T-cell (primary cell): Measurements from ENCODE around the gene ZNF202. TPM values are rescaled to one million over a fixed set of nuclear protein-coding genes. Genes with fewer than 3 reads are reported as not detected.

Experiments used
- ATAC-seq, 4 experiments: fragments of 200-7000 bp in 3 of 4; fragments of 150-1000 bp in 1 of 4; cut with Tn5 transposase; replicated peaks in 1 of 4; 1 replicate in 3 of 4; 2 replicates in 1 of 4; pipeline ENCODE4 v1.10.0; 2021; ENCODE audit warnings: moderate library complexity in 3 of 4, mild to moderate bottlenecking in 2 of 4, moderate number of reproducible peaks in 1 of 4
- CTCF ChIA-PET, 2 donors: fragments of 300-600 bp; sonication (Branson Sonifier 250); formaldehyde crosslinking; loops; one replicate each; lab custom pipeline; 2022; ENCODE audit warnings: antibody characterized with exemption in 2 of 2; lab: Charles Lee
- POLR2A ChIA-PET, 2 donors: fragments of 300-600 bp; sonication (Branson Sonifier 250); formaldehyde crosslinking; loops; one replicate each; lab custom pipeline; 2022; ENCODE audit warnings: antibody characterized with exemption in 2 of 2; lab: Charles Lee
- DNase-seq, 35 experiments: peaks; one replicate each; pipeline versions ENCODE4 v3.0.0 to v3.0.0-alpha.2; 2013 to 2023
- H3K27ac ChIP-seq: one replicate; pipeline ENCODE4 v1.5.1; 2013; ENCODE audit warnings: low read length
- H3K27me3 ChIP-seq, 2 experiments: replicated peaks in 1 of 2; 1 replicate in 1 of 2; 2 replicates in 1 of 2; pipeline versions ENCODE4 v1.6.1 to v1.7.0; 2013; ENCODE audit warnings: low read length in 1 of 2, mixed read lengths in 1 of 2; ENCODE audit not compliant: control insufficient read depth in 2 of 2, insufficient read depth in 2 of 2; ENCODE audit errors: extremely low read depth in 1 of 2
- H3K36me3 ChIP-seq, 2 donors: 1 replicate in 1 of 2; 2 replicates in 1 of 2; pipeline versions ENCODE4 v1.6.1 to v1.7.0; 2013; ENCODE audit warnings: low read length in 1 of 2; ENCODE audit not compliant: control insufficient read depth in 2 of 2, insufficient read depth in 1 of 2; ENCODE audit errors: extremely low read depth in 1 of 2
- H3K4me1 ChIP-seq, 2 experiments: 1 replicate in 1 of 2; 2 replicates in 1 of 2; pipeline versions ENCODE4 v1.6.1 to v1.7.0; 2013; ENCODE audit warnings: low read length in 2 of 2, mixed read lengths in 1 of 2; ENCODE audit not compliant: insufficient read depth in 2 of 2, control insufficient read depth in 1 of 2; ENCODE audit errors: extremely low read depth in 1 of 2
- H3K4me3 ChIP-seq, 2 donors: 1 replicate in 1 of 2; 2 replicates in 1 of 2; pipeline versions ENCODE4 v1.5.1 to v1.7.0; 2013; ENCODE audit warnings: mild to moderate bottlenecking in 2 of 2, low read length in 1 of 2, moderate library complexity in 1 of 2; ENCODE audit not compliant: control insufficient read depth in 1 of 2; ENCODE audit errors: extremely low read depth in 1 of 2
- H3K9me3 ChIP-seq: 2 replicates; pipeline ENCODE4 v1.7.0; 2013
- H3K27ac Mint-ChIP-seq, 2 donors: one replicate each; pipeline ENCODE4 v1.8.0; 2020 to 2021; ENCODE audit warnings: mild to moderate bottlenecking in 2 of 2, mixed read lengths in 2 of 2
- H3K27me3 Mint-ChIP-seq, 2 donors: one replicate each; pipeline ENCODE4 v1.8.0; 2021 to 2022; ENCODE audit warnings: mixed read lengths in 2 of 2
- H3K36me3 Mint-ChIP-seq: one replicate; pipeline ENCODE4 v1.8.0; 2021; ENCODE audit warnings: mixed read lengths
- H3K4me1 Mint-ChIP-seq, 3 donors: one replicate each; pipeline ENCODE4 v1.8.0; 2020 to 2022; ENCODE audit warnings: mixed read lengths in 3 of 3, mild to moderate bottlenecking in 1 of 3
- H3K4me3 Mint-ChIP-seq, 3 donors: one replicate each; pipeline ENCODE4 v1.8.0; 2020 to 2022; ENCODE audit warnings: mild to moderate bottlenecking in 3 of 3, mixed read lengths in 3 of 3, moderate library complexity in 3 of 3
- H3K9me3 Mint-ChIP-seq, 3 donors: one replicate each; pipeline ENCODE4 v1.8.0; 2020 to 2022; ENCODE audit warnings: mixed read lengths in 3 of 3
- WGBS: methylation state at CpG from one replicate; pipeline ENCODE4 v1.1.5; 2013; ENCODE audit warnings: missing lambda C conversion rate; ENCODE audit not compliant: insufficient coverage; 5-methylcytosine and 5-hydroxymethylcytosine counted together
- total RNA-seq, 35 experiments: library from RNA in 6 of 35; stranded (reverse) in 6 of 35; fragments of 120-200 nt in 1 of 35; gene quantifications; one replicate each; pipeline versions ENCODE4 v1.2.1 to v1.2.4 and lab custom pipeline; 2013 to 2026

The ZNF202 gene
- total RNA-seq, 5 donors from 2014 or later (not counting 1 experiment from before 2014, with no cell fraction given) = 9.5 to 22.6 (median 21.7) TPM

DNA sequence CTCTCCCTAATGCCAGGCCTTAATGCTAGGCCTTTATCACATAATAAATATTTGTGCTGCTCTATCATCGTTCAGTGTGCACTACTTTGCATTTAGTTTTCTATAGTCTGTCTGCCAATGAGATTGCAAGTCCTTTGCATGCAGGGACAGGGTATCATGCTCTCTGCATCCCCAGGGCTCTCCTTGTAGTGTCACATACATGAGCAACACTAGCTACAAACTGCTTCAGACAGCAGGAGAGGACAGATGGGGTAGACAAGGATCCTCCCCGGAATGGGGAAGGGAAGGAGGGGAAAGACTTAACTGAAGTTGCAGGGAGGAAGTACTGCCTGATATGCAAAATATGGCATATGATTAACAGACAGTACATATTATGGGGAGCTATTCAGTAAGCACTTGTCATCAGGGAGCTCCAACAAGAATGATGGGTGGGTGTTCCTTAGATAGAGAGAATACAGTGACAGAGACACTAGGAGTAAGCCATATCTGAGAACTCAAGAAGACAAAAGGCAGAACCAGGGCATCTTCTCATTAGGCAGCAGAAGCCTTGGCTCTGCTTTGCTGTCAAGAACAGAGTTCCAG, 42.8 kb downstream of the ZNF202 start:
- Mint-ChIP-seq H3K9me3 (no peaks in the 10 kb centered on the region), H3K27ac (no peak overlapping the region), H3K4me1 (no peaks in the 10 kb centered on the region), H3K4me3 (no peak overlapping the region), H3K27me3 (peaks cover 20 to 25% of the 10 kb centered on the region in 2 donors), H3K36me3 (no peaks in the 10 kb centered on the region)
- Histone ChIP-seq H3K9me3 (no peaks in the 10 kb centered on the region), H3K27ac (no peak overlapping the region), H3K4me3 (no peak overlapping the region), H3K4me1 (no peaks in the 10 kb centered on the region), H3K36me3 (no peaks in the 10 kb centered on the region), H3K27me3 (peaks cover 0 to 7% of the 10 kb centered on the region in 2 experiments)
- no peak for DNase-seq
- ATAC-seq = no peak
- POLR2A ChIA-PET = no interaction called here
- CTCF ChIA-PET = no interaction called here
- WGBS = 67% methylated on average over 1 of the region's 2 CpGs

DNA sequence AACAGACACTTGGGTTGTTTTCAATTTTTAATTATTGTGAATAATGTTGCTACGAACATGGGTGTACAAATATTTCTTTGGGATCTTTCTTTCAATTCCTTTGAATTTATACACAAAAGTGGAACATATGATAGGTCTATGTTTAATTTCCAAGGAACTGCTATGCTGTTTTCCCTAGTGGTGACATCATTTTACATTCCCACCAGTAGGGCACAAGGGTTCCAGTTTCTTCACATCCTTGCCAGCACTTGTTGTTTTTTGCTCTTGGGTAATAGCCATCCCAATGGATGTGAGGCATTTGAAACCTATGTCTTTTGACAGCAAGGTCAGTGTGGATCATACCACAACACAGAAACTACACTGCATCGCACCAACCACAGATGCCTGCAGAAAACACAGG, 45.3 kb downstream of the ZNF202 start:
- no peaks in the 10 kb centered on the region for H3K9me3 Mint-ChIP-seq
- POLR2A ChIA-PET = no interaction called here
- H3K27ac Mint-ChIP-seq = no peak overlapping the region
- H3K4me3 Mint-ChIP-seq = no peak overlapping the region
- Histone ChIP-seq H3K9me3 (no peaks in the 10 kb centered on the region), H3K36me3 (no peaks in the 10 kb centered on the region), H3K4me3 (no peak overlapping the region), H3K27me3 (peaks cover 3 to 6% of the 10 kb centered on the region in 2 experiments), H3K27ac (no peak overlapping the region), H3K4me1 (no peaks in the 10 kb centered on the region)
- H3K27me3 Mint-ChIP-seq = peaks cover 26 to 30% of the 10 kb centered on the region in 2 donors
- no peaks in the 10 kb centered on the region for H3K36me3 Mint-ChIP-seq
- ATAC-seq (no peak), DNase-seq (no peak)
- no peaks in the 10 kb centered on the region for H3K4me1 Mint-ChIP-seq
- CTCF ChIA-PET = no interaction called here
- WGBS = no CpG with 5 or more reads among the region's 2 CpGs

DNA sequence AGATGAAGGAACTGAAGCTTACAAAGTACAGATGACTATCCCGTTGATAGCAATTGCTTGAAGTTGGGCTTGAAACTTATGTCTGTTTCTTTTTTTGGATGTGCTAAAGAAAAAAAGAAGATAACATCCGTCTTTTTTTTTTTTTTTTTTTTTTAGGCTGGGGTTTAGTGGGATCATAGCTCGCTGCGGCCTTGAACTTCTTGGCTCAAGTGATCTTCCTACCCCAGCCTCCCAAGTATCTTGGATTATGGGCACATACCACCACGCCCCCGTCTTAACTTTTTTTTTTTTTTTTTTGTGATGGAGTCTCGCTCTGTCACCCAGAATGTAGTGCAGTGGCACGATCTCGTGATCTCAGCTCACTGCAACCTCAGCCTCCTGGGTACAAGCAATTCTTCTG, 46.2 kb downstream of the ZNF202 start:
- Mint-ChIP-seq H3K4me1 (no peaks in the 10 kb centered on the region), H3K27me3 (peaks cover 22 to 38% of the 10 kb centered on the region in 2 donors), H3K36me3 (no peaks in the 10 kb centered on the region), H3K27ac (no peak overlapping the region), H3K9me3 (no peaks in the 10 kb centered on the region), H3K4me3 (no peak overlapping the region)
- no peak for DNase-seq
- POLR2A ChIA-PET = no interaction called here
- CTCF ChIA-PET = interaction anchor here (0.7 to 1.6 kb wide), 3 partner anchors 12 to 13 kb away, joined by 4 to 6 read pairs (median 4); no protein-coding TSS in a partner anchor
- H3K4me3 ChIP-seq = no peak overlapping the region
- H3K9me3 ChIP-seq = no peaks in the 10 kb centered on the region
- 90% methylated on average over 2 of the region's 9 CpGs for WGBS
- no peaks in the 10 kb centered on the region for H3K36me3 ChIP-seq
- no peaks in the 10 kb centered on the region for H3K4me1 ChIP-seq
- peaks cover under 1 to 8% of the 10 kb centered on the region in 2 experiments for H3K27me3 ChIP-seq
- no peak overlapping the region for H3K27ac ChIP-seq
- no peak for ATAC-seq

DNA sequence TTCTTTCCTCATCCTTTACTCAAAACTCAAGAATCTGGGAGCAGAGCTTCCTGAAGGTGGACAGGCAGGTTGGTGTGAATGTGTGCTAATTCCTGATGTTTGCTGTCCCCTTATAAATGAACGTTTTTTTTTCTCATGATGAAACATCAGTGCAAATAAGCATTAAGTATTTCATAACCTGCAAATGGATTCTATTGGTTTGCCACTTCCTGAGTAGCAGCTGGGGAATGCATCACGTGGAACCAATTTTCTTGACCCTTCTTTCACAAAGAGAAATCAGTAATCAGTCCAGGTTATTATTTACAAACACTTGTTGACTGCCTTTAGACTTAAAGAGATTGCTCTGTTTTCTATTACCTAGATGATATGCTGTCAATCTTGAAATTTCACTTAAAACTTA, 46.9 kb downstream of the ZNF202 start:
- Mint-ChIP-seq H3K27me3 (peaks cover 25 to 42% of the 10 kb centered on the region in 2 donors), H3K36me3 (no peaks in the 10 kb centered on the region), H3K27ac (no peak overlapping the region), H3K4me1 (no peaks in the 10 kb centered on the region), H3K9me3 (no peaks in the 10 kb centered on the region), H3K4me3 (no peak overlapping the region)
- Histone ChIP-seq H3K9me3 (no peaks in the 10 kb centered on the region), H3K4me1 (no peaks in the 10 kb centered on the region), H3K36me3 (no peaks in the 10 kb centered on the region), H3K27ac (no peak overlapping the region), H3K27me3 (peaks cover 3 to 9% of the 10 kb centered on the region in 2 experiments), H3K4me3 (no peak overlapping the region)
- ATAC-seq (no peak), DNase-seq (no peak)
- ChIA-PET POLR2A (no interaction called here), CTCF (interaction anchor here (0.7 to 1.6 kb wide), 3 partner anchors 13 to 14 kb away, joined by 4 to 6 read pairs (median 4); no protein-coding TSS in a partner anchor)
- 60% methylated on average over 1 of the region's 2 CpGs for whole genome bisulfite sequencing

DNA sequence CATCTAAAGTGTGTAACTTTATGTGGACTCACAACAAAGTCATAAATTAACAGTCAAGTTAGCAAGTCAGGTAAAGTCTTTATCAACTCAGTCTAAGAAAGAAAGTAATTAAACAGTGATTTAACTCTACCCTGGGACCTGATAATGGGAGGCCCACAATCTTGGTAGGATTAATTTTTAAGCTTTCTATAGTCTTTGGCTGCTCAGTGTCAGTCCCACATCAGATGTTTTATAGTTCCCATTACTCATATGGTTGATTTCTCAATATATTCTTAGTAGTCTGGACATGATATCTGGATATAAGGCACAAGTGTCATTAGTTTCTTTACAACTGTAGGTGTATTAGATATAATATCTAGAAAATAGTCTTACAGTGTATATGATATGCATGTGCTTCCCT, 48.5 kb downstream of the ZNF202 start:
- H3K27me3 ChIP-seq = peaks cover 3 to 9% of the 10 kb centered on the region in 2 experiments
- H3K36me3 ChIP-seq = no peaks in the 10 kb centered on the region
- H3K4me3 ChIP-seq = no peak overlapping the region
- H3K27me3 Mint-ChIP-seq = peaks cover 27 to 38% of the 10 kb centered on the region in 2 donors
- H3K9me3 Mint-ChIP-seq = no peaks in the 10 kb centered on the region
- ChIA-PET POLR2A (no interaction called here), CTCF (interaction anchor here in 1 of 2 donors (0.5 kb wide), 1 partner anchor 53 kb away, joined by 11 read pairs; no protein-coding TSS in a partner anchor)
- no peak overlapping the region for H3K4me3 Mint-ChIP-seq
- DNase-seq (no peak), ATAC-seq (no peak)
- no peak overlapping the region for H3K27ac Mint-ChIP-seq
- no peak overlapping the region for H3K27ac ChIP-seq
- H3K9me3 ChIP-seq = no peaks in the 10 kb centered on the region
- H3K4me1 Mint-ChIP-seq = no peaks in the 10 kb centered on the region
- no peaks in the 10 kb centered on the region for H3K36me3 Mint-ChIP-seq
- H3K4me1 ChIP-seq = no peaks in the 10 kb centered on the region

DNA sequence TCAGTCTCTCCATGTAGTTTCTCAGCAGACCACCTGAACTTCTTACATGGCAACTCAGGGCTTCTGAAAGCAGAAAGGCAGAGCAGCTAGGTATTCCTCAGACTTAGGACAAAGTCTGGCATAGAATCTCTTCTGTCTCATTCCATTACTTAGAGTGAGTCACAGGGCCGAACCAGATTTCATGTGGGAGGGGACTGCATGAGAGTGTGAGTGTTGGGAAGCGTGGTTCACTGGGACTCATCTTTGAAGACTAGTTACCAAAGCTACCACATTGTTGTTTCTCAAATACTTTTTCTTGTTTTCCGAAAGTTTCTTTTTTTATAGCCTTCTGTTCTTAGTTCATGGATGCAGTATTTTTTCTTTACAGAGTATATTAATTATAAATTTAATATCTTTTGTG, 51.0 kb downstream of the ZNF202 start:
- ChIA-PET CTCF (no interaction called here), POLR2A (no interaction called here)
- H3K4me3 Mint-ChIP-seq = no peak overlapping the region
- H3K4me1 Mint-ChIP-seq = no peaks in the 10 kb centered on the region
- no peaks in the 10 kb centered on the region for H3K36me3 Mint-ChIP-seq
- H3K27ac Mint-ChIP-seq = no peak overlapping the region
- H3K9me3 Mint-ChIP-seq = no peaks in the 10 kb centered on the region
- no peak overlapping the region for H3K27ac ChIP-seq
- DNase-seq (no peak), ATAC-seq (no peak)
- H3K36me3 ChIP-seq = no peaks in the 10 kb centered on the region
- H3K9me3 ChIP-seq = no peaks in the 10 kb centered on the region
- no peak overlapping the region for H3K4me3 ChIP-seq
- H3K27me3 Mint-ChIP-seq = peaks cover 23 to 30% of the 10 kb centered on the region in 2 donors
- H3K27me3 ChIP-seq = peaks cover 3 to 11% of the 10 kb centered on the region in 2 experiments
- no CpG with 5 or more reads among the region's 3 CpGs for WGBS
- H3K4me1 ChIP-seq = no peaks in the 10 kb centered on the region
